Panc1 (cell line): ENCODE measurements around the gene ZNF283. TPM values are rescaled to one million over a fixed set of nuclear protein-coding genes. Genes with fewer than 3 reads are reported as not detected.
"Not testable (repeated sequence)": the region's sequence is repeated elsewhere in the genome, so short reads cannot be mapped to it uniquely, and the experiment has no call there.

ENCODE experiments used
- ATAC-seq: fragments of 200-7000 bp; cut with Tn5 transposase; 2 replicates; pipeline ENCODE4 v1.9.1; 2020; ENCODE audit warnings: mild to moderate bottlenecking, moderate library complexity
- BruUV-seq: library from RNA; stranded (reverse); fragments of 400-500 nt; replicated peaks from 2 replicates; lab custom pipeline; 2021; lab: Mats Ljungman, UMichigan
- CTCF ChIA-PET: fragments of 300-600 bp; sonication (Branson Sonifier 250); formaldehyde crosslinking; loops from one replicate; lab custom pipeline; 2022; ENCODE audit warnings: antibody characterized with exemption; lab: Charles Lee
- POLR2A ChIA-PET: fragments of 300-600 bp; sonication (Branson Sonifier 250); formaldehyde crosslinking; loops from one replicate; lab custom pipeline; 2022; ENCODE audit warnings: antibody characterized with exemption; lab: Charles Lee
- DNase-seq: peaks from one replicate; pipeline ENCODE4 v3.0.0-alpha.2; 2010; ENCODE audit warnings: low read depth, low spot score
- H3K27ac ChIP-seq: 2 replicates; pipeline ENCODE4 v1.5.1; 2011; ENCODE audit warnings: mild to moderate bottlenecking, low read length, inconsistent platforms
- H3K27me3 ChIP-seq: fragments of 200-500 bp; sonication (Bioruptor generic); 2 replicates; pipeline ENCODE4 v1.6.0; 2014; ENCODE audit warnings: low read length, inconsistent platforms; ENCODE audit not compliant: control insufficient read depth, insufficient read depth
- H3K36me3 ChIP-seq: fragments of 200-500 bp; sonication (Bioruptor generic); 2 replicates; pipeline ENCODE4 v1.5.1; 2014; ENCODE audit warnings: inconsistent platforms, mild to moderate bottlenecking, low read length, moderate library complexity; ENCODE audit not compliant: control insufficient read depth, insufficient read depth
- H3K4me1 ChIP-seq: 2 replicates; pipeline ENCODE4 v1.5.1; 2011; ENCODE audit warnings: inconsistent platforms, mild to moderate bottlenecking, low read length, moderate library complexity; ENCODE audit not compliant: control insufficient read depth, insufficient read depth
- H3K4me3 ChIP-seq, 2 experiments: 2 replicates each; pipeline ENCODE4 v1.5.1; 2011 to 2012; ENCODE audit warnings: low read depth in 2 of 2, low read length in 2 of 2, mild to moderate bottlenecking in 2 of 2, inconsistent platforms in 1 of 2, moderate library complexity in 1 of 2
- H3K9me3 ChIP-seq: fragments of 200-500 bp; sonication (Bioruptor generic); 2 replicates; pipeline ENCODE4 v1.5.1; 2014; ENCODE audit warnings: low read depth, mild to moderate bottlenecking, inconsistent platforms, low read length, moderate library complexity; ENCODE audit not compliant: control insufficient read depth, insufficient read depth
- CTCF ChIP-seq: fragments of 450-650 bp; IDR thresholded peaks from 2 replicates; pipeline ENCODE4 v1.5.1; 2017; ENCODE audit warnings: mild to moderate bottlenecking
- POLR2AphosphoS5 ChIP-seq: IDR thresholded peaks from 2 replicates; pipeline ENCODE4 v1.6.1; 2012; ENCODE audit warnings: mild to moderate bottlenecking, low read depth, low read length, moderate library complexity
- REST ChIP-seq, 2 experiments: IDR thresholded peaks; 2 replicates each; pipeline ENCODE4 v1.6.1; 2011 to 2012; ENCODE audit warnings: low read depth in 2 of 2, control low read depth in 1 of 2, low read length in 1 of 2, mild to moderate bottlenecking in 1 of 2, moderate library complexity in 1 of 2; ENCODE audit not compliant: insufficient read depth in 1 of 2
- SIN3A ChIP-seq: IDR thresholded peaks from 2 replicates; pipeline ENCODE4 v1.6.1; 2012; ENCODE audit warnings: low read depth, mild to moderate bottlenecking, low read length, moderate library complexity, borderline replicate concordance; ENCODE audit not compliant: insufficient read depth
- TCF7L2 ChIP-seq: IDR thresholded peaks from 2 replicates; pipeline ENCODE4 v1.6.1; 2011; ENCODE audit warnings: mild to moderate bottlenecking, low read depth, low read length, inconsistent platforms
- in situ Hi-C: cut with HindIII; loops from 2 replicates; pipeline ENCODE4 v1.10.0; 2016; ENCODE audit warnings: low sequenced_read_pairs, low pct_unique_long_range_greater_than_20kb
- intact Hi-C: fragments of 100-400 bp; cut with micrococcal nuclease; formaldehyde crosslinking; loops from one replicate; pipeline ENCODE4 v1.10.0; 2022; ENCODE audit not compliant: unreplicated experiment
- total RNA-seq: library from RNA; stranded (reverse); gene quantifications from one replicate; pipeline ENCODE4 v1.2.1, GENCODE V29; 2021; ENCODE audit not compliant: unreplicated experiment

The ZNF283 gene
- total RNA-seq, 1 experiment from 2014 or later, result 6.9 TPM

GRCh38 chr19:43802216-43802951 is 24.7 kb upstream of the ZNF283 start, which contains the start of gene LYPD5:
Gene LYPD5, minus strand, starts transcription at chr19:43802447. Its CDS starts 67 bp downstream, at chr19:43802380.
- POLR2A ChIA-PET, result no interaction called here
- intact Hi-C loops, result no loop called here

GRCh38 chr19:43804432-43804831 is 22.7 kb upstream of the ZNF283 start:
- H3K27me3 ChIP-seq, result no peaks in the 10 kb centered on the region
- in situ Hi-C loops, result no loop called here
- CTCF ChIA-PET, result no interaction called here
- no peaks in the 10 kb centered on the region for H3K4me1 ChIP-seq
- intact Hi-C loops, result no loop called here
- H3K9me3 ChIP-seq, result no peaks in the 10 kb centered on the region
- DNase-seq, result no peak
- no peak overlapping the region for H3K4me3 ChIP-seq
- ATAC-seq, result no peak
- TF ChIP-seq REST (IDR thresholded peaks at IDR 0.05; ENCODE audit: insufficient read depth in 1 of 2, low read depth in 2 of 2, low read length in 1 of 2), result no peak
- TF ChIP-seq CTCF, result no peak
- no peak for TF ChIP-seq TCF7L2
- TF ChIP-seq POLR2AphosphoS5, result no peak
- TF ChIP-seq SIN3A, result no peak
- H3K27ac ChIP-seq, result no peak overlapping the region
- POLR2A ChIA-PET, result no interaction called here
- BruUV-seq, result no TSS peak
- H3K36me3 ChIP-seq, result no peaks in the 10 kb centered on the region

More at GRCh38 chr19:43802216-43802951, 24.7 kb upstream of the ZNF283 start, which contains the start of gene LYPD5:
- DNase-seq (no peak), ATAC-seq (no peak)
- no peak for TF ChIP-seq REST (IDR thresholded peaks at IDR 0.05; ENCODE audit: insufficient read depth in 1 of 2, low read depth in 2 of 2, low read length in 1 of 2)
- no peak for TF ChIP-seq CTCF
- TF ChIP-seq SIN3A, result no peak
- TF ChIP-seq POLR2AphosphoS5, result no peak
- TF ChIP-seq TCF7L2, result no peak
- H3K4me1 ChIP-seq, result no peaks in the 10 kb centered on the region
- no peak within 1 kb of the TSS for H3K4me3 ChIP-seq
- no peaks in the 10 kb centered on the region for H3K36me3 ChIP-seq
- CTCF ChIA-PET, result no interaction called here
- in situ Hi-C loops, result no loop called here
- no TSS peak for BruUV-seq
- no peaks in the 10 kb centered on the region for H3K9me3 ChIP-seq
- no peak within 1 kb of the TSS for H3K27ac ChIP-seq
- H3K27me3 ChIP-seq, result no peaks in the 10 kb centered on the region

- BruUV-seq, H3K27me3 ChIP-seq, in situ Hi-C loops, H3K4me3 ChIP-seq, DNase-seq, ATAC-seq, CTCF ChIA-PET, H3K27ac ChIP-seq, H3K36me3 ChIP-seq, H3K9me3 ChIP-seq, H3K4me1 ChIP-seq, POLR2A ChIA-PET, intact Hi-C loops: not testable (repeated sequence)
Observed at GRCh38 chr19:43806401-43806800, 20.7 kb upstream of the ZNF283 start.
